Kidney glomerular epithelial cell (primary cell): ENCODE results near the gene IRAG1.

Source experiments
- DNase-seq: peaks from one replicate; lab custom pipeline; 2025; lab: John Stamatoyannopoulos, UW

Gene IRAG1

GRCh38 chr11:10693509-10694081 lies at the start of gene IRAG1:
Gene IRAG1, minus strand, starts transcription at chr11:10693755. Its CDS starts 153 bp downstream, at chr11:10693602.
- DNase-seq, result no peak

- DNase-seq, result no peak
These were observed 49.1 kb upstream of the IRAG1 start for GRCh38 chr11:10742460-10743208.

- DNase-seq, result peak; percentile 85
These were observed 42.2 kb upstream of the IRAG1 start for GRCh38 chr11:10735481-10736475.

DNA sequence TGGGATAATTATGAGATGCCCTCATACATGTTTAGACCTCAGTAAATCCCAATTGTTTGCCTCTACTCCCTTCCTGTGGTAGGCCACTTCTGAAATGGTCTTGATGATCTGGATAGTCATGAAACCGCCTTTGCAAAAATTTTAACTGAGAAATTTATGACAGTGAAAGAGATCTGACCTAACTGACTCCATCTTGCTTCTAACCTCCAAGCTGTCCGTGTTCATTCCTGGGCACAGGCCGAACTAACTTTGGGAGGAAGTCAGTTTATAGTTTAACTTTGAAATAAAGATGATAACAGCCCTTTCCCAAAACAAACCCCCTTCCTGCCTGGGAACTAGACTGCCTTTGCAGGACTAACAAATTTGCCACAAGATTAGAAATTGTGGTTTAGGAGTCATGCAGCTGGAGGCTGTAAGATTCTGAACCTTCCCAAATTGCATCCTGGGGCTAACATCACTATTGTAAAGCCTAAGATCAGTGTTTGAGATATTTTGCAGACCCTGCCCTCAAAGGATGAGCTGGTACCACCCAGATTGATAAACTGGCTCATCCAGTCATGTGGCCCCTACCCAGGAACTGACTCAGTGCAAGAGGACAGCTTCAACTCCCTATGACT lies 37.6 kb upstream of the IRAG1 start:
- DNase-seq, result no peak

GRCh38 chr11:10730151-10730550 lies 36.6 kb upstream of the IRAG1 start:
- no peak for DNase-seq

DNA sequence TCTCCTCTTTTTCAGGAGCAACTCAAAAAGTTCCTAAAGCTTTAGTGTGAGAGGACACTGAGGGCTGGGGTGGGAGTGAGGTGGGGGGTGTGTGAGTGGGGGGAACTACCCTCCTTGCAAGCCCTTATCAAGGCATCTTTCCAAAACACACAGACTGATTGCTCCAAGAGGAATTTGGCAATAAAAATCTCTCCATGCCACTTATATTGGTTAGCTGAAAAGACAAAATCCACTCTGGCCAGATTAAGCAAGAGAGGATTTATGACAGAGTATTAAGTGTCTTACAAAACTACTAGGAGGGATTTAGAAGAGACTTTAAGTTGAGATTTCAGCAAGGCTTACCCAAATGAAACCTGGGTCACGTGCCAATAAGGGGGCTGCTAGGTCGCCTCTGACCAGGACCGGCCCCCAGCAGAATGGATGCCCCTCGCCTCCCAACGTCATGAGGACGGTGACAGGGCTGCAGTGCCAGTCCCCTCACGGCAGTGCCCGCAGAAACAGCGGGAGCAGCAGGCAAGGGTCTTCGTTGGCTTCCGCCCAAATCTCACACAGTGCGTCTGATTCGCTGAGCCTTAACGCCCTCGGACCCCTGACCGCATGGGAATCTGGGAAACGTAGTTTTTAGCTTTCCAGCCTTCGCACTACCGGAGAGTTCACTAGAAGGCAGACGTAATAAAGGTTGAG lies 35.4 kb upstream of the IRAG1 start:
- DNase-seq, result no peak

DNA sequence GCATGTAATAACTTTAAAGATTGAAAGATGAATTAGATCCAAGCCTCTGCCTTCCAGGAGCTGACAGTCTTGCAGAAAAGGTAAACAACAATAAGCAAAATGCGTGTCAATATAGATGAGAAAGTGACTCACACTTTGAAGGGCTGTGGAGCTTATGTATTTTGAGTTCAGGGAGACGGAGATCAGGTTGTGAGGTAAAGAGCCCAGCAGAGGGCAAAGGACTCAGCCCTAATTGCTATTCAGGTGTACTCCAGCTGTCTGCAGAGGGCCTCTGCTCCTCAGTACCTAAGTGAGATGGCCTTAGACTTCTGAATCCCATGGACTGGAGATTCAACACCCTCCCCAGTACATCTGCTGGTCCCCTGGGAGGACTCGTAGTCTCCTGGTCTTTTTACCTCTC lies 34.6 kb upstream of the IRAG1 start:
- no peak for DNase-seq

DNA sequence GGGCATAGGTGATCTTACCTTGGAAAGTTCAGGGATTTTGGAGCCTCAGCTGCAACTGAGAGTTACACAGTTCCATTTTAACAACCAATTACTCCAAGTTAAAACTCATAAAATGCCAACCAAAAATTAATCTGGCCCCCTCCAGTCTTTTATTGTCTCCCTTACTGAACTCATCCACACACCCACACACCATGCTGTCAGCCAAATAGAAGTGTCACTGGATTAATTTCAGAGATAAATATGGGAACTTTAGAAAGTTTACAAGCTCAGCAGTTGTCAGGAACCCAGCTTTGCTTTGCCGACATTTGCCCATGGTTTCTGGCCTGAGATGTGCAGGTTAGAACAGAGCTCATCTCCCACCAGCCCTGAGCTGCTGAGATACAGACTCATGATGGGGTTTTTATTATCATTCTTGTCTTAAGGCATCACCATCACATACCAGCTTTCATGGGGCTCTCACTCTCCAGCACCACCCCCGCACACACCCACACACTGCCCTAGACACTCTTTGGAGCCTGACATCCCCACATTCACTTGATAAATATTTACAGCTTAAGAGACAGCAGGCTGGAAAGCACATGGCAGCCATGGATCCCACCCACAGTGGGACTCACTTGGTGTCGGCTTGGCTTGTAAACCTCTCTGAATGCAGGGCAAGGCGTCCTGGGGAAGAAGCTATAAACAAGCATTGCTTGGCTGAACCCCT lies 33.7 kb upstream of the IRAG1 start:
- DNase-seq, result no peak

- DNase-seq, result no peak
These were observed 32.3 kb upstream of the IRAG1 start for GRCh38 chr11:10725907-10726253.

- peak; percentile 73 for DNase-seq
These were observed 31.8 kb upstream of the IRAG1 start for GRCh38 chr11:10725114-10725906.

GRCh38 chr11:10722307-10722706 lies 28.8 kb upstream of the IRAG1 start:
- DNase-seq, result no peak

GRCh38 chr11:10720881-10721376 lies 27.4 kb upstream of the IRAG1 start:
- DNase-seq, result no peak

GRCh38 chr11:10719616-10720015 lies 26.1 kb upstream of the IRAG1 start:
- no peak for DNase-seq

- no peak for DNase-seq
These were observed 23.1 kb upstream of the IRAG1 start for GRCh38 chr11:10716543-10717259.

DNA sequence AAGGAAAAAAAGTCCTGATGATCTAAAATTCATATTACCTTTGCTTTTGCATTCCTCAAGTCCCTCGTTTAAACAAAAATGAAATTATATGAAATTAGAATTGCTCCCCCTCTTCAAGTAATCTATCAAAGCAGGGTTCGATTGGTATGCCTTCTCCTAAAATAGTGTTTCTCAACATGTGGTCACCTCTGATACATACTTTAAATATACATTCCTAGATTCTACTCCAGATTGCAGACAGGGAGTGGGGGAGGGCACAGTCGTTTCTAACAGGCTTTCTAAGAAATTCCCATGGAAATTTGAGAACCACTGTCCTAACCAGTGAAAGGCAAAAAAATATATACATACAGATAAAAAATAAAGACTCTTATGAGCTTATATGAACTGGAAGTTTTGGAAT lies 22.6 kb upstream of the IRAG1 start:
- DNase-seq, result no peak

DNA sequence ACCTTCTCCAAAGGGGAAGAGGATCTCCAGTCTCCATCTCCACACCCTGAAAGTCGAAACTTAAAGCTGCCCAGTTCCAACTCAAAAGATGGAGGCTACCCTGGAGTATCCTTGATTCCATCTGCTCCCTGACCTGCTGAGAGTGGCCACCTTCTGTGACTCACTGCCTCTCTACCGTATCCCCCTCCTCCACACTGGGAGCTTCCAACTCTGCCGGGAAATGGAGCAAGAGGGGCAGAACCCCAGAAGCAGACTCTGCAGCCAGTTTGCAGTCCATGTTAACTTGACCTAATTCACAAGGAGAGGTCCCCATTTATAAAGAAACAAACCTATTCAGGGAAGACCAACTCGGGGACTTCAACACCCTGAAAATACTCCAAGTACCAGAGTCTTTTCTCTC lies 22.0 kb upstream of the IRAG1 start:
- no peak for DNase-seq

- DNase-seq, result no peak
These were observed 15.9 kb upstream of the IRAG1 start for GRCh38 chr11:10709299-10710086.

GRCh38 chr11:10708131-10708530 lies 14.6 kb upstream of the IRAG1 start:
- no peak for DNase-seq

GRCh38 chr11:10701982-10702381 lies 8.4 kb upstream of the IRAG1 start:
- DNase-seq, result no peak
